NCI-H2029 treated with DMSO at 0.1 percent for 48 hours (cell line): ENCODE measurements around the gene DYSF.

Experiments used
- DNase-seq: peaks from one replicate; lab custom pipeline; 2025; lab: John Stamatoyannopoulos, UW

DYSF gene

GRCh38 chr2:71552861-71553301 lies 99.5 kb downstream of the DYSF start:
- no peak for DNase-seq

- DNase-seq, result no peak
These were observed 100.8 kb downstream of the DYSF start for GRCh38 chr2:71554028-71554705.

DNA sequence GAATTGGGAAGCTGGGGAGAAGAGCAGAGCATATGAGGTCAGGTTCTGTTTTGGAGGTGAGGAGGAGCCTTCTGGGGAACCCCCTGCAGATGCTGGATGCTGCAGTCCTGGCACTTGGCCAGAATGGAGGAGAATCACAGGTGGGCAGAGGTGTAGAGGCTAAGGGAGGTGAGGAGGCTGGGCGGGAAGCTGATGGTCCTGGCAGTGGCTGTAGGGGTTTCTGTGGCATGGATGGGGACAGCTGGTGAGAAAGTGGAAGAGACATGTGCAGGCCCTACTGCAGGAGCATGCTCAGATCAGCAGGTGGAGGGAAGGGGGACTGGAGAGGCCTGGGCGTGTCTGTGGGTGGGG lies 101.3 kb downstream of the DYSF start:
- no peak for DNase-seq

DNA sequence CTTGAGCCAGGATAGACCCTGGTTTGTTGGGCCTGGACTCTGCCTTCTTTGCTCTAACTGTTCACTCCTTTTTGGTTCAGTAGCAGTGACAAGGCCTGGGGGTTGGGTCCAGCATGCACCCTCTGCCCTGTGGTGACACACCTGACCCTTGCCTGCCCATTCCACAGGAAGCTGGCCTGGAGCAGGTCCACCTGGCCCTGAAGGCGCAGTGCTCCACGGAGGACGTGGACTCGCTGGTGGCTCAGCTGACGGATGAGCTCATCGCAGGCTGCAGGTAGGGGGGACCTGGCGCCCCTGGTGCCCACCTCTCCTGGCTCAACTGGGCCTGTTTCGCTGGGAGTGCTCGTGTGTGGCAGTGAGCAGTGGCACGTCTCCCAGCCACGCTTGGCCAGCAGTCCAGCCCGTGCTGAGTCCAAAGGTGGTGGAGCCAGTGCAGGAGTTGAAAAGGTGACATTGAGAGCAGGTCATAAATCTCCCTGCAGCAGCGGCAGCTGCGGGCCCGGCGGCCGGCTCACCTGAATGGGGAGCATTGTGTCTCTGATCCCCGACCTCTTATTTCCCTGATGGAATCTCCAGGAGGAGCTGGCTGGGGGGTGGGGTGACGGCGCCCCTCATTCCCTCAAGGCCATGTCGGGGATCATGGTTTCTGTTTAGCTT lies 102.6 kb downstream of the DYSF start:
- DNase-seq, result no peak

DNA sequence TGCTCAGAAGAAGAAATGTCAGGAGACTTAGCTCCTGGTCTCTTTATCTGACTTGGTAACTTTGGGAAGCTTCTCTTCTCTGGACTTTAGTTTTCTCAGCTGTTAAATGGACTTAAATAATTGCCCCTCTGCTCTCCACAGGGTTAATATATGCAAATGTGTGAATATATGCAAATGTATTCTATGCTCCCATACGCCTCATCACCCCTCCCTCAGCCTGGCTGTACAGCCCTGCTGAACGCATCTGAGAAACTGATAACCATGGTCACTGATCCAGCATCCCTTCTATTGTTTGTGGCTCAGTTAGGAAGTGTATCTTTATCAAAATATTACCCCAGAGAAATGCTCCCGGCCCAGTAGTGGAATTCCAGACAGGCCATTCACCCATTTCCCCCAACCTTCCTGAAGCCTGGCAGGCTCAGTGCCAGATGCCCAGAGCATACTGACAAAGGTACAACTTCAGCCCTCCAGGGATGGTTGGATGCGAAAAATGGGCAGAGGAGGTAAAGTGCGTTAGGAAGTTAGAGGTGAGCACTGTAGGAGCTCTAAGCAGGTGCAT lies 103.4 kb downstream of the DYSF start:
- DNase-seq, result no peak

DNA sequence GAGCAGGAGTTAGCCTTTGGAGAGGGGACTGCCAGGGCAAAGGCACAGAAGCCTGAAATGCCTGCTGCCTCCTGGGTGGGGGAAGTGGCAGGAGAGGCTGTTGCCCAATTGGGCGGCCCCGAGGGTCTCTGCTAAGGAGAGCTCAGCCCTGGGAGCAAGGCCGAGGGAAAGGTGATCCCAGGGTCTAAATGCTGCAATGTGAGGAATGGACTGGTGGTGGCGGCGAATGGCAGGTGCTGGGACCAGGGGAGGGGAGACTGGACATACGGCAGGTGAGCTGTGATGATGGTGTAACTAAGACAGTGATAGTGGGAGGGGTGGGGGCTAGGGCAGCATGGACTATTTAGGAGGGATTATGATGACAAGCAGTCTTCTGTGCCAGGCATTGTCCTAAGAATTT lies 104.0 kb downstream of the DYSF start:
- no peak for DNase-seq

DNA sequence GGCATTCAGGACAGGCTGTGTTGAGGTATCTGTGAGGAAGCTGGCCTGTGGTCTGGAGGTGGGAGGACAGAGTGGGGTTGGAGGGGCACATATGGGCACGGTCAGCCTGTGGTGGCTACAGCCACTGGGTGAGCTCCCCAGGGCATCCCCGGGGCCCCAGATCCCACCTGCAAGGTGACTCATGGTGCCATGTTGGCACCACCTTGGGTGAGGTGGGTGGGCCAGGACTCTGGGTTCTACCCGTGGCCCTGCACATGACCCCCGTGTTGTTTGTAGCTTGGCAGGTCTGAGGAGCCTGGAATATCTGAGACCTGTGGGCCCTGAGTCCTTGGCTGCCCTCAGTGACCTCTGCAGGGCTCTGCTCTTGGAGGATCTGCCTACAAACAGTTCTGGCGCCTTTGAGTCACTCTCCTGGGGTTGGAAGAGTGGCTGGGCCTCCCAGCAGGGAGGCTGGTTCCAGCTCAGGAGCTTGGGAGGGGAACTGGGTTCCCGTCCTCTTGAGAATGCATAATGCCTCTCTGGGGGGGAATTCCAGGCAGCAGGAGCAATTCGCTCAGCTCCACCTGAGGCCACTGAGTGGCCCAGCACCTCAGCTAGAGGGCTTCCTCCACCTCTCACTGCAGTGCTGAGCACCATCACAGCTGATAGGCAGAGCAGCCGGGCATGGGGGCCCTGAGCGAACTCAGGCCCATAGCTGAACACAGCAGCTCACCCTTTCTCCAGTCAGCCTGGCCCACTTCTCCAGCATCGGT lies 105.1 kb downstream of the DYSF start:
- no peak for DNase-seq

DNA sequence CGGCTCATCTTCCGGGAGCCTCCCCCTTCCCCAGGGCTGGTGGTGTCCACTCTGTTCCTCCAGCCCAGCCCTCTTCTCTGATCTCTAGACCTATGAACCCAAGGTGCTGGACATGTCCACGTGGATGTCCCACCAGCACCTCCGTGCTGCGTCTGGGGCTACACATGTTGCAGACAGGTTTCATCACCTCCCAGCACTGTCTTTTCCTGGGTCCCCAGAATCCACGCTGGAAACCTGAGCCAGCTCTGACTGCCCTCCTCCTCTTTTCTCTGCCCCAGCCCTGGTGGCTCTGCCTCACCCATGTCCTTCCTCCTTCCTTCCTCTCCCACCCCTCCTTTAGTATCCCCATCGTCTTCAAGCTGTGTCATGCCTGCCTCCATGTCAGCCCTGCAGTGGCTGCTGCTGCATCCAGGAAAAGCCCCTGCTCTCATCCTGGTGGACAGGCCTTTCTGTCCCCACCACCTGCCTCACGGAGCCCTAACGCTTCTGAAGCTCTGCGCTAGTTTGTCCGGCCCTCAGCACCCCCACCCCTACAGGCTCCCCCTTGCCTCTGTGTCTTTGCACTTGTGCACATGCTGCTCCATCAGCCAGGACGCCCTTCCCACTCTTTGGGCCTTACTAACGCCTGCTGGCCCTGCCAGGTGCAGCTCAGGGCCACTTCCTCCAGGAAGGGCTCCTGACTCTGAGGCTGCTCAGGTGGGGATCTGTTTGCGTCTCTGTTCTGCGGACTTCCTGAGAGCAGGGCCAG lies 105.9 kb downstream of the DYSF start:
- DNase-seq, result no peak

DNA sequence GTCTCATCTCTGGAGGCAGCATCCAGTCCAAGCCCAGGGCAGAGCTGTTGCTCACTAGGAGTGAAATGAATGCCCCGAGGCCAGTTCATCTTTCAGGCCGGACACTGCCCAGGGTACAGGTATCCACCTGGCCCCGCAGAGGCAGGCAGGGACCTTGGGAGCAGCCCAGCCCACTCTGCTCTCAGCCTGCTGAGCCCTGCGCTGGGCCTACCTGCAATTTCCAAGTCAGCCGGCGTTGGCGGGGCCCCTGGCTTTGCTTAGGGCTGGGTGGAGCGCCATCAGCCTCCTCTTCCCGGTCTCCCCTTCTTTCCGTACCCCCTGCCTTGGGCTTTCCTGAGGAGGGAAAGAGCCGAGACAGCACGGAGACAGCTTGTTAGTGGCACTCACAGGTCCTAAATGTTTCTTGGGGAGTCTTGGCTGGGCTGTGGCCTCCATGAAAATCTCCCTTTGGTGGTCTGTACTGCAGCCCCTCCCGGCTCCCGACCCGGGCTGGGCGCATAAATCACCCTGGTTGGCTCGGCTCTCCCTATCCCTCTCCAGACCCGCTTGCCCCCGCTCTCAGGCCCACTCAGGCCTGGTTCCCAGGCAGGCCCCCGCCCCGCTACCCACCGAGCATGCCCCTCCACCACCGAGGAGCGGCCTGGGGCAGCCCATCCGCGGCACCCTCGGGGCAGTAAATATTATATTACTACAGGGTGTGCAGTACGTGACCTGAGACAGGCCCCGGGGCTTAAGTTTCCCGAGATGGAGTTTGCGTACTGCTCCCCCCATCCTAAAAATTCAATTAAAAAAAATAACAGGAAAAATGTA lies 106.7 kb downstream of the DYSF start:
- no peak for DNase-seq

- no peak for DNase-seq
These were observed 107.3 kb downstream of the DYSF start for GRCh38 chr2:71560638-71561011.

- DNase-seq, result no peak
These were observed 108.3 kb downstream of the DYSF start for GRCh38 chr2:71561441-71562267.

DNA sequence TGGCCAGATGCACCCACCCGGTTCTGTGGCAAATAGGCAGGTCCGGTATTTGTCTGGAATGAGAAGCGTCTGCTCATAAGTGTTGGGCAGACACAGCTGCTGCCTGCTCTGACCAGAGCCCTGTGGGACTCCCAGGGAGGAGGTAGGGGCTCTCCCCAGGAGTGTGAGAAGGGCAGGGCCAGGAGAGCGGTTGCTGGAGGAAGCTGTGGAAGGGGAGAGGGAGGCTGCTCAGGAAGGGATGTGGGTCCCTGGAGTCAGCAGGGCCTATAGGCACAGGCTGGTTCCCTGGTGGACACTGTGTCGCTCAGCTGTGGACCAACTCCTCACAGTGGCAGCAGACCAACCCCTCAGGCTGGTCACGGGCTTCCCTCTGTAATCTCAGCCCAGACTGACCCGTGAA lies 109.2 kb downstream of the DYSF start:
- DNase-seq, result no peak

GRCh38 chr2:71563872-71564271 lies 110.5 kb downstream of the DYSF start:
- DNase-seq, result no peak

DNA sequence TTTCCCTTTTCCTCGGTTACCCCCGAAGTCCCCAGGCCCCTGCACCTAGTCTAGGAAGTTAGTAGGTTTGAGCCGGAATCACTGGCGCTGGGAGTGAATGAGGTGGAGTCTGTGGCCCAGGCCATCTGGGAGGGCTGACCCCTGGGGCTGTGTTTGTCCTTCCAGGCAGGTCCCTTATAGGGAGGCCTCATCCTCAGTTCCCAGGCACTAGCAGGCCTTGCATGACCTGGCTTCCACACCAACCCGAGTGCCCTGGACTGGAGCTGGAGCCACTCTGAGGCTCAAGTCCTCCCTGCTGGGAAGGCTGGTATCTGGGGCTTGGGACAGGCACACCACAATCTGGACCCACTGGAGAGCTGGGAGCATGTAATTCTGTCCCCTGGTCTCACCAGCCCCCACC lies 111.0 kb downstream of the DYSF start:
- no peak for DNase-seq

GRCh38 chr2:71564790-71565189 lies 111.4 kb downstream of the DYSF start:
- no peak for DNase-seq

DNA sequence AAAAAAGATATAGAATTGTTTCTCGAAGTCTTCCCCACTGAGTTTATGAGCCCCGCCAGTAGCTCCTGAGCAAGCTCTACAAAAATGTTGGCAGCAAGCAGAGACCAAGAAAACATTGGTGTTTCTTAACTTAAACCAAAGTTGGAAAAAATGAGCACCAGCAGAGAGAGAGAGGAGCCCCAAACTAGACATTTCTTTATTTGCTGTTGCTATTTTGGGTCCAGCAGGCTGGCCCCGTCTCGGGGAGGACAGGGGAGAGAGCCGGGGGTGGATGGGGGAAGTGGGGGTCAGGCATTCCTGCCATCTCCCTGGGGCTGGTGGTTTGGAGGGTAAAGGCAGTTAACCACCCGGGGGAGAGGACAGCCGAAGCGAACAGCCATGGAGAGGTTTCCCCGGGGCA lies 113.0 kb downstream of the DYSF start:
- no peak for DNase-seq

DNA sequence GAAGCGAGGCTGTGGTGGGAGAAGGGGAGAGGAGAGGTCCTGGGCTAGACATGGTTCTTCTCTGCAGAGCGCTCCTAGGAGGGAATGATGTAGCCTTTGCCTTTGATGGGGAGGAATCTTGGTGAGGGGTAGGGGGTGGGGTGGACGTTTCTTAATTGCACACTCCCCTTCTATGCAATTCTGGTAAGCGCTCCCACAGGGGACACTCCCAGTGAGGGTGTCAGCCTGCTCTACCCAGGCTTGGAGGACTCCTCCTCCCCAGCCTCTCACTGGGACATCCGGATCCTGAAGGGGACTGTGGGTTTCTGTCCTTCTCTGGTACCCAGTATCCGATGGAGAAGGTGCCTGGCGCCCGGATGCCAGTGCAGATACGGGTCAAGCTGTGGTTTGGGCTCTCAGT lies 114.3 kb downstream of the DYSF start:
- DNase-seq, result no peak

- no peak for DNase-seq
These were observed 114.7 kb downstream of the DYSF start for GRCh38 chr2:71568103-71568502.

GRCh38 chr2:71570511-71570910 lies 117.2 kb downstream of the DYSF start:
- DNase-seq, result no peak

DNA sequence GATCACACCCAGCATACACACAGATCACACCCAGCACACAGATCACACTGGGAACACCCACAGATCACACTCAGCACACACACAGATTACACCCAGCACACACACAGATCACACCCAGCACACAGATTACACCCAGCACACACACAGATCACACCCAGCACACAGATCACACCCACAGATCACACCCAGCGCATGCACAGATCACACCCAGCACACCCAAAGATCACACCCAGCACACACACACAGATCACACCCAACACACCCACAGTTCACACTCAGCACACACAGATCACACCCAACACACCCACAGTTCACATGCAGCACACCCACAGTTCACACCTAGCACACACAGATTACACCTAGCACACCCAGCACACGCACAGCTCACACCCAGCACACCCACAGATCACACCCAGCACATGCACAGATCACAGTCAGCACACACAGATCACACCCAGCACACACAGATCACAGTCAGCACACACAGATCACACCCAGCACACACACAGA lies 117.6 kb downstream of the DYSF start:
- no peak for DNase-seq
